Mesothelial cell of epicardium (in vitro differentiated cells): Measurements from ENCODE around the gene SKOR1. TPM values are rescaled to one million over a fixed set of nuclear protein-coding genes. Genes with fewer than 3 reads are reported as not detected.

Experiments used
- DNase-seq, 2 experiments: peaks; one replicate each; pipeline ENCODE4 v3.0.0; 2021; ENCODE audit warnings: low spot score in 2 of 2; ENCODE audit not compliant: unreplicated experiment in 2 of 2
- H3K27ac Mint-ChIP-seq: 2 replicates; pipeline ENCODE4 v1.8.0; 2021; ENCODE audit warnings: mixed read lengths
- H3K27me3 Mint-ChIP-seq: 2 replicates; pipeline ENCODE4 v1.8.0; 2021; ENCODE audit warnings: low read depth, mixed read lengths
- H3K36me3 Mint-ChIP-seq: 2 replicates; pipeline ENCODE4 v1.8.0; 2021; ENCODE audit warnings: mixed read lengths
- H3K4me1 Mint-ChIP-seq: 2 replicates; pipeline ENCODE4 v1.8.0; 2021; ENCODE audit warnings: mixed read lengths
- H3K4me3 Mint-ChIP-seq: 2 replicates; pipeline ENCODE4 v1.8.0; 2021; ENCODE audit warnings: mild to moderate bottlenecking, moderate library complexity, mixed read lengths
- H3K9me3 Mint-ChIP-seq: 2 replicates; pipeline ENCODE4 v1.8.0; 2021; ENCODE audit warnings: mixed read lengths
- CTCF ChIP-seq: fragments of 200-600 bp; sonication (generic); IDR thresholded peaks from one replicate; pipeline ENCODE4 v1.5.0; 2021; ENCODE audit warnings: antibody characterized with exemption; ENCODE audit not compliant: unreplicated experiment
- total RNA-seq: library from RNA; stranded (reverse); gene quantifications from 3 replicates; pipeline ENCODE4 v1.2.1, GENCODE V29; 2021

SKOR1 gene
- total RNA-seq, 1 donor from 2014 or later = 1.1 TPM

GRCh38 chr15:67821784-67822440 lies 3.4 kb upstream of the SKOR1 start:
- DNase-seq = no peak
- Mint-ChIP-seq H3K4me1 (peaks cover 27% of the 10 kb centered on the region), H3K36me3 (no peaks in the 10 kb centered on the region), H3K27ac (no peak overlapping the region), H3K4me3 (peak overlapping the region; percentile 34), H3K9me3 (peaks cover 3% of the 10 kb centered on the region), H3K27me3 (peaks cover 91% of the 10 kb centered on the region)
- TF ChIP-seq CTCF = no peak

GRCh38 chr15:67822537-67823313 lies 2.6 kb upstream of the SKOR1 start:
- Mint-ChIP-seq H3K4me1 (peaks cover 27% of the 10 kb centered on the region), H3K27me3 (peaks cover 84% of the 10 kb centered on the region), H3K27ac (no peak overlapping the region), H3K9me3 (no peaks in the 10 kb centered on the region), H3K4me3 (no peak overlapping the region), H3K36me3 (no peaks in the 10 kb centered on the region)
- DNase-seq = no peak
- TF ChIP-seq CTCF = no peak

GRCh38 chr15:67823314-67824196 lies 1.8 kb upstream of the SKOR1 start:
- no peak for TF ChIP-seq CTCF
- no peak overlapping the region for H3K27ac Mint-ChIP-seq
- DNase-seq = no peak
- H3K4me1 Mint-ChIP-seq = peaks cover 30% of the 10 kb centered on the region
- H3K9me3 Mint-ChIP-seq = no peaks in the 10 kb centered on the region
- peak overlapping the region; percentile 60 for H3K4me3 Mint-ChIP-seq
- H3K36me3 Mint-ChIP-seq = no peaks in the 10 kb centered on the region
- peaks cover 82% of the 10 kb centered on the region for H3K27me3 Mint-ChIP-seq

- Mint-ChIP-seq H3K9me3 (no peaks in the 10 kb centered on the region), H3K27ac (no peak overlapping the region), H3K4me3 (peak overlapping the region; percentile 60), H3K4me1 (peaks cover 34% of the 10 kb centered on the region), H3K36me3 (no peaks in the 10 kb centered on the region), H3K27me3 (peaks cover 82% of the 10 kb centered on the region)
- no peak for TF ChIP-seq CTCF
- no peak for DNase-seq
Observed at GRCh38 chr15:67824197-67824968, 926 bp upstream of the SKOR1 start.
